Small intestine (tissue), 7 donors: ENCODE results near the gene TMEM120B. TPM values are rescaled to one million over a fixed set of nuclear protein-coding genes. Genes with fewer than 3 reads are reported as not detected.
"Not testable (repeated sequence)": the region's sequence is repeated elsewhere in the genome, so short reads cannot be mapped to it uniquely, and the experiment has no call there.

Source experiments
- DNase-seq, 2 donors: peaks; one replicate each; pipeline versions ENCODE4 v3.0.0 to v3.0.0-alpha.2; 2013
- FAIRE-seq: peaks from 2 replicates; lab custom pipeline; 2012; peaks lifted over from hg19 to GRCh38; lab: Jason Lieb, UNC
- H3K27ac ChIP-seq, 3 donors: one replicate each; pipeline ENCODE4 v1.5.1; 2013; ENCODE audit warnings: low read length in 2 of 3, mild to moderate bottlenecking in 2 of 3, control low read depth in 1 of 3, inconsistent platforms in 1 of 3, low read depth in 1 of 3, moderate library complexity in 1 of 3
- H3K27me3 ChIP-seq, 3 donors: one replicate each; pipeline ENCODE4 v1.6.1; 2013; ENCODE audit warnings: low read length in 3 of 3, inconsistent platforms in 1 of 3; ENCODE audit not compliant: control insufficient read depth in 3 of 3, insufficient read depth in 3 of 3
- H3K36me3 ChIP-seq, 3 donors: one replicate each; pipeline ENCODE4 v1.6.1; 2013; ENCODE audit warnings: low read length in 3 of 3, inconsistent platforms in 1 of 3, low read depth in 1 of 3, mild to moderate bottlenecking in 1 of 3, moderate library complexity in 1 of 3; ENCODE audit not compliant: control insufficient read depth in 3 of 3, insufficient read depth in 2 of 3
- H3K4me1 ChIP-seq, 3 donors: one replicate each; pipeline ENCODE4 v1.6.1; 2013; ENCODE audit warnings: low read length in 2 of 3, inconsistent platforms in 1 of 3, low read depth in 1 of 3, mild to moderate bottlenecking in 1 of 3, moderate library complexity in 1 of 3; ENCODE audit not compliant: control insufficient read depth in 3 of 3, insufficient read depth in 2 of 3
- H3K4me3 ChIP-seq, 3 donors: one replicate each; pipeline ENCODE4 v1.5.1; 2013; ENCODE audit warnings: low read length in 3 of 3, control low read depth in 1 of 3, inconsistent platforms in 1 of 3, low read depth in 1 of 3, mild to moderate bottlenecking in 1 of 3, moderate library complexity in 1 of 3
- H3K9me3 ChIP-seq, 2 donors: one replicate each; pipeline ENCODE4 v1.6.1; 2013; ENCODE audit warnings: low read depth in 1 of 2, low read length in 1 of 2; ENCODE audit not compliant: control insufficient read depth in 2 of 2, insufficient read depth in 1 of 2
- WGBS, 3 donors: extraction: QIAGEN DNeasy Blood & Tissue Kit; methylation state at CpG; one replicate each; pipeline ENCODE4 v1.1.7; 2013; 5-methylcytosine and 5-hydroxymethylcytosine counted together
- polyA plus RNA-seq, 4 donors: library from polyadenylated mRNA; stranded (reverse) in 3 of 4; unstranded in 1 of 4; fragments of 200-250 nt in 3 of 4; fragments of 120-200 nt in 1 of 4; gene quantifications; one replicate each; pipeline versions ENCODE4 v1.2.1 to v1.2.3, GENCODE V29; 2013
- donor health status: healthy with polysubstance abuse.
- donor health status: control.
- donor health status: control.
- donor health status: Bipolar disorder and iron deficiency.
- donor health status: healthy.

The TMEM120B gene
- polyA plus RNA-seq, 4 donors = 2.7 to 11.3 (median 3.6) TPM

DNA sequence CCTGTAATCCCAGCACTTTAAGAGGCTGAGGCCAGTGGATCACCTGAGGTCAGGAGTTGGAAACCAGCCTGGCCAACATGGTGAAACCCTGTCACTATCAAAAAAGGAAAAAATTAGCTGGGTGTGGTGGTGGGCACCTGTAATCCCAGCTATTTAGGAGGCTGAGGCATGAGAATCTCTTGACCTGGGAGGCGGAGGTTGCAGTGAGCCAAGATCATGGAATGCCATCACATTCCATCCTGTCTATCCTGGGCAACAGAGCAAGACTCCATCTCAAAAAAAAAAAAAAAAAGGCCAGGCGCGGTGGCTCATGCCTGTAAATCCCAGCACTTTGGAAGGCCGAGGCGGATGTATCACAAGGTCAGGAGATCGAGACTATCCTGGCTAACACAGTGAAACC lies 14.7 kb upstream of the TMEM120B start:
- not testable (repeated sequence) for H3K27ac ChIP-seq, H3K9me3 ChIP-seq, H3K27me3 ChIP-seq, DNase-seq, FAIRE-seq, H3K4me1 ChIP-seq, H3K36me3 ChIP-seq, H3K4me3 ChIP-seq
- 95 to 98% (median 98%) methylated on average over 6 of the region's 6 CpGs for WGBS, 3 donors

DNA sequence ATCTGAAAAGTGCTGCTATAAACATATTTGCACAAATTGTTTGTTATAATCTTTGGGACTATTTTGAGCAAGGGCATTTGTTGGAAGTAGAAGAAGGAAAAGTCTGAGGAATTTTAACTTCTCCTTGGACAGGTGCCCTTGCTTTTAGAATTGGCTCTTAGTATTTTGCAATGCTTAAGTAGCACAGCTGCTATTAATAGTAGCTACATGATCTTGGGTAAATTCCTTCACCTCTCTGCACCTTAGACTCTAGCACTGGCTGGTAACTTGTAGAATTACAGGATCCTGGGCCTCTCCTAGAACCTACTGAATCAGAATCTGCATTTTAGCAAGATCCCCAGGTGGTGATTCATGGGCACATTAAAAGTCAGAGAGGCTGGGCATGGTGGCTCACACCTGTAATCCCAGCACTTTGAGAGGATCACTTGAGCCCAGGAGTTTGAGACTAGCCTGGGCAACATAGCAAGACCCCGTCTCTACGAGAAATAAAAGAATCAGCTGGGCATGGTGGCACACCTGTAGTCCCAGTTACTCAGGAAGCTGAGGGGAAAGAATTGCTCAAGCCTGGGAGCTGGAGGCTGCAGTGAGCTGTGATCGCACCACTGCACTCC lies 10.8 kb upstream of the TMEM120B start:
- 89 to 93% (median 91%) methylated on average over 3 of the region's 3 CpGs for WGBS, 3 donors
- no peaks in the 10 kb centered on the region for H3K36me3 ChIP-seq
- peak in 1 of 2 donors; percentile 56 for DNase-seq
- H3K27me3 ChIP-seq = no peaks in the 10 kb centered on the region
- no peak overlapping the region for H3K4me3 ChIP-seq
- peaks cover 0 to 2% (median 0%) of the 10 kb centered on the region in 3 donors for H3K4me1 ChIP-seq
- peak overlapping the region in 1 of 3 donors; percentile 66 for H3K27ac ChIP-seq
- FAIRE-seq = no peak
- peaks cover 0 to 3% of the 10 kb centered on the region in 2 donors for H3K9me3 ChIP-seq

DNA sequence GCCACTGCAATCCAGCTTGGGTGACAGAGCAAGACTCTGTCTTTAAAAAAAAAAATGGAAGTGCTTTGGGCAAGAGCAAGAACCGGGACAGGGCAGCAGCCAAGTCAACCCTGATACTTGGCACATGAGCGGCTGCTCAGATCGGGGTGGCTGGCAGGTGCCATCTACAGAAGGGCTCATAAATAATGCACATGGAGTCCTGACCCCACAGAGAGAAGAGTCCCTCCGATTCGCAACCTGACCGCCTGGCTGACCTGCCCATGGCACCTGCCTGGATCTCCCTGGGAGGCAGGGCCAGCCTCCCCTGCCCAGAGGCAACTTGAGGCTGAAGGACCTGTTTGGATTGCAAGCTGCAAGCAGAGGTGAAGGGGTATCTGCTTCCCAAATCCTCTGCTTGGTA lies 9.6 kb upstream of the TMEM120B start:
- WGBS, 3 donors = 89 to 94% (median 92%) methylated on average over 6 of the region's 6 CpGs

DNA sequence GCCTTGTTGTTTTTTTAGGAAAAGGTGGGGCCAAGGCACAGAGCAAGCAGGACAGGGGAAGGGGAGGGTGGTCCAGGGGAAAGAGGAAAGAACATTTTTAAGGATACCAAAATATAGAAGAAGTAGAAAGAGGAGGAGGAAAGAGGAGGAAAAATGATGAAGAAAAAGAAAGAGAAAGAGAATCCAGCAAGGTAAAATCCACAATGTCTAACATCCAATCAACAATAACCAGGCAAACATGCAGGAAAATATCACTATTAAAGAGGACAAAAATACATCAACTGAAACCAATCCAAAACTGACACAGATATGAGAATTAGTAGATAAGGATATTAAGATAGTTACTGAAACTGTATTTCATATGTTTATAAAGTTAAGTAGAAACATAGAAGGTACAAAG lies 7.0 kb upstream of the TMEM120B start:
- DNase-seq (no peak), FAIRE-seq (no peak)
- peaks cover 0 to 12% (median 0%) of the 10 kb centered on the region in 3 donors for H3K4me1 ChIP-seq
- no peak overlapping the region for H3K27ac ChIP-seq
- H3K36me3 ChIP-seq = no peaks in the 10 kb centered on the region
- no peaks in the 10 kb centered on the region for H3K27me3 ChIP-seq
- H3K4me3 ChIP-seq = no peak overlapping the region
- peaks cover 0 to 7% of the 10 kb centered on the region in 2 donors for H3K9me3 ChIP-seq

More for the DNA sequence above, 9.6 kb upstream of the TMEM120B start:
- FAIRE-seq = no peak
- Histone ChIP-seq H3K27ac (no peak overlapping the region), H3K4me3 (no peak overlapping the region), H3K36me3 (no peaks in the 10 kb centered on the region), H3K4me1 (peaks cover 0 to 2% (median 0%) of the 10 kb centered on the region in 3 donors), H3K27me3 (no peaks in the 10 kb centered on the region), H3K9me3 (peaks cover 0 to 3% of the 10 kb centered on the region in 2 donors)
- no peak for DNase-seq

DNA sequence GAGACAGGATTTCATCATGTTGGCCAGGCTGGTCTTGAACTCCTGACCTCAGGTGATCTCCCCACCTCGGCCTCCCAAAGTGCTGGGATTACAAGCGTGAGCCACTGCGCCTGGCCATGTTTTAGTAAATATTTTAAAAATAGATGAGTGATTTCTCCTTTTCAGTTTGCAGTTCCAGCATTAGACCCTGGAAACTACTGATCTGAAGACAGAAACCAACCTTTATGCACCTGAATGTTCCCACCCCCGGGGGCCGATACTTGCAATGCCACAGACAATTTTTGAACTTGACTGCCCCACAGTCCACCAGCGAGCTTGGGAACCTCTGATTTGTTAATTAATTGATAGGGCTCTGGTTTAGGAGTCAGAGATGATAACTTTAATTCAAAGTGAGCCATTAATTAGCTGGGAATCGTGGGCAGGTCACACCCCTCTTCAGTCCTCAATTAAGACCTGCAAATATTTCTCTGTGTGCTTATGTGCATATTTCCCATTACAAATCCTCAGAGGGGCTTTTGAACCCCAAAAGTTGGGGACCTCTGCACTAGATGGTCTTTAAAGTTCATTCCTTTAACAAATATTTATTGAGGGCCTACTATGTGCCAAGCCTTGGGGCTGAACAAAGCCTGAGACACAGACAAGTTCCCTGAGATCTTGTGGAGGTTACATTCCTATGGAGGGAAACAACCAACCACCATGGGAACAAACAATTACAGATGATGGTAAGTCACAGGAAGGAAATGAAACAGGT lies 4.1 kb upstream of the TMEM120B start:
- peak overlapping the region in 1 of 3 donors; percentile 75 for H3K27ac ChIP-seq
- no peak for FAIRE-seq
- no peaks in the 10 kb centered on the region for H3K27me3 ChIP-seq
- H3K4me1 ChIP-seq = peaks cover 0 to 24% (median 0%) of the 10 kb centered on the region in 3 donors
- H3K36me3 ChIP-seq = no peaks in the 10 kb centered on the region
- H3K9me3 ChIP-seq = peaks cover 0 to 10% of the 10 kb centered on the region in 2 donors
- WGBS, 3 donors = 58 to 76% (median 69%) methylated on average over 7 of the region's 7 CpGs
- no peak for DNase-seq
- H3K4me3 ChIP-seq = no peak overlapping the region

DNA sequence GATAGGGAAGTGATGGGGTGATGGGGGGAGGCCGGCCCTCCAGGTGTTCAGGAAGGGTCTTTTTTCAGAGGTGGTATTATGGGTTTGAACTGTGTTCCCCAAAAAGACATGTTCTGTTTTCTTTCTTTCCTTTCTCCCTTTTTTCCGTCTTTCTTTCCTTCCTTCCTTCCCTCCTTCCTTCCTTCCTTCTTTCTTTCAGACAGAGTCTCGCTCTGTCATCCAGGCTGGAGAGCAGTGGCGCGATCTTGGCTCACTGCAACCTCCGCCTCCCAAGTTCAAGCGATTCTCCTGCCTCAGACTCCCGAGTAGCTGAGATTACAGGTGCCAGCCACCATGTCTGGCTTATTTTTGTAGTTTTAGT lies 3.5 kb upstream of the TMEM120B start:
- not testable (repeated sequence) for H3K36me3 ChIP-seq, H3K4me3 ChIP-seq, H3K27me3 ChIP-seq, DNase-seq, FAIRE-seq
- 86 to 91% (median 87%) methylated on average over 8 of the region's 8 CpGs for WGBS, 3 donors
- peaks cover 0 to 25% (median 0%) of the 10 kb centered on the region in 3 donors for H3K4me1 ChIP-seq
- H3K27ac ChIP-seq = peak overlapping the region in 1 of 3 donors; percentile 75
- peaks cover 0 to 10% of the 10 kb centered on the region in 2 donors for H3K9me3 ChIP-seq

DNA sequence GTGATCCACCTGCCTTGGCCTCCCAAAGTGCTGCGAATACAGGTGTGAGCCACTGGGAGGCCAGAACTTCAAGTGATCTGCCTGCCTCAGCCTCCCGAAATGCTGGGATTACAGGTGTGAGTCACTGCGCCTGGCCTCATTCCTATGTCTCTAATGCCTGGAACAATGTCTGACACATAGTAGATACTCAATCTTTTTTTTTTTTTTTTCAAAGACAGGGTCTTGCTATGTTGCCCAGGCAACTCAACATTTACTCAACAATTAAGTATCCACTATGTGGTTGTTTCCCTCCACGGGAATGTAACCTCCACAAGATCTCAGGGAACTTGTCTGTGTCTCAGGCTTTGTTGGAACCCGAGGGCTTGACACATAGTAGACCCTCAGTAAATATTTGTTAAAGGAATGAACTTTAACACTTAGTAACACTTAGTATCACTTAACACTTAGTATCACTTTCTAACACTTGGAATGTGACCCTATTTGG lies 3.0 kb upstream of the TMEM120B start:
- Histone ChIP-seq H3K4me1 (peaks cover 0 to 25% (median 0%) of the 10 kb centered on the region in 3 donors), H3K27me3 (no peaks in the 10 kb centered on the region), H3K36me3 (no peaks in the 10 kb centered on the region), H3K4me3 (no peak overlapping the region), H3K27ac (peak overlapping the region in 1 of 3 donors; percentile 75), H3K9me3 (peaks cover 0 to 10% of the 10 kb centered on the region in 2 donors)
- DNase-seq = peak in 1 of 2 donors; percentile 59
- FAIRE-seq = no peak
- WGBS, 3 donors = 69 to 77% (median 75%) methylated on average over 5 of the region's 5 CpGs

DNA sequence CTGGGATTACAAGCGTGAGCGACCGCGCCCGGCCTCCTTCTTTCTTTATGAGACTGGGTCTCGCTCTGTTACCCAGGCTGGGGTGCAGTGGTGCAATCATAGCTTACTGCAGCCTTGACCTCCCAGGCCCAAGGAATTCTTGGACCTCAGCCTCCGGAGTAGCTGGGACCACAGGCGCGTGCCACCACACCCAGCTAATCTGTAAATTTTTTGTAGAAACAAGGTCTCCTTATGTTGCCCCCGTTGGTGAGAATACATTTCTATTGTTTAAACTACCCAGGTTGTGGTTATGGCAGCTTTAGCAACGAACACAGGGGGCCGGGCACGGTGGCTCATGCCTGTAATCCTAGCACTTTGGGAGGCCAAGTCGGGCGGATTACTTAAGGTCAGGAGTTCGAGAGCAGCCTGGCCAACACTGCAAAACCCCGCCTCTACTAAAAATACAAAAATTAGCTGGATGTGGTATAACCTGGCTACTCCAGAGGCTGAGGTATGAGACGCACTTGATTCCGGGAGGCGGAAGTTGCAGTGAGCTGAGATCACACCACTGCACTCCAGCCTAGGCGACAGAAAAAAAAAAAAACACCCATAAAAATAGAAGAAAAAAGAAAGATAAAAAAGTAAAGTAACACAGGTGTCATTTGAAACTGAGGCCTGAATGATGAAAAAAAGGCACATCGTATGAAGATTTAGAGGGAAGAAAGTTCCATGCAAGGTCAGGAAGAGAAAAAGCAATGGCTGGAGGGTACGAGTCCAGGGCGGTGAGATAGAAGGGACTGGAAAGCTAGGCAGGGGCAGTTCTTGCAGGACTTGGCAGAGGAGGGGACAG lies 977 bp upstream of the TMEM120B start:
- Histone ChIP-seq H3K9me3 (peaks cover 0 to 7% of the 10 kb centered on the region in 2 donors), H3K4me3 (peak overlapping the region; percentile 70 to 98 (median 73)), H3K27ac (peak overlapping the region; percentile 83 to 96 (median 87)), H3K27me3 (no peaks in the 10 kb centered on the region), H3K4me1 (peaks cover 0 to 25% (median 0%) of the 10 kb centered on the region in 3 donors), H3K36me3 (peaks cover 0 to 10% (median 0%) of the 10 kb centered on the region in 3 donors)
- 40 to 57% (median 45%) methylated on average over 24 of the region's 24 CpGs for WGBS, 3 donors
- peak in 1 of 2 donors; percentile 53 for DNase-seq
- no peak for FAIRE-seq
